Suppressor macrophage treated with lipopolysaccharide for 1 hour (primary cell): Measurements from ENCODE around the gene SEMA7A.

ENCODE experiments used
- DNase-seq, 3 donors: peaks; one replicate each; pipeline ENCODE4 v3.0.0-alpha.2; 2020 to 2022

The SEMA7A gene

DNA sequence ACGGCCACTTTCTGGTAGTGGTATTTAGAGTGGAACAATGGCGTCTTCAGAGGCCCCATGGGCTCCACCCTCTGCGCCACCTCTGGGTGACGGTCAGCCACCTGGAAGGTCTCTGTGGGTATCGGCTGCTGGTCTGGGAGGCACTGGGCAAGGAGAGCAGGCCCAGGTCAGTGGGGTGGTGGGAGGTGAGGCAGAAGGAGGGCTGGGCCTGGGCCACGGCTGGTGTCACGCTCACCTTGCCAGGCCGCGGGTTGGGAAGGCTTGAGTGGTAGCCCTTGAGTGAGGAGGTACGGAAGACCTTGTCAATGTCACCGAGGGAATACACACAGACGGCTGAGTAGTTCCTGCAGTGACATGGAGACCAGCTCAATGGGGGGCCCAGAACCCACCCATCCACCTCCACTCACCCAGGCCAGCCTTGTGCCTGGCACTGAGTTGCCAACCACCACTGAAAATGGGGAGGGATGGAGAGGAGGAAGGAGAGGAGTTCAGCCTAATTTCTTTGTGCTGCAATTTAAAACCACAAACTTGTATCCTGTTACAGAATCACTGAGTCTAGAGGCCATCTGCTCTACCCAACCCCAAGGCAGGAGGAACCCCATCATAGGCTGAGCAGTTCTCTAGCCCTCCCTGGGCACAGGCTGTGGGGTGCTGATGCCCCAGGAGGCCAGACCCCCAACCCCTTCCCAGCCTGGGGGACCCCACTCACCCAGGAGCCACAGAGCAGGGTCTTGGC is 19.0 kb downstream of the SEMA7A start:
- DNase-seq: no peak

DNA sequence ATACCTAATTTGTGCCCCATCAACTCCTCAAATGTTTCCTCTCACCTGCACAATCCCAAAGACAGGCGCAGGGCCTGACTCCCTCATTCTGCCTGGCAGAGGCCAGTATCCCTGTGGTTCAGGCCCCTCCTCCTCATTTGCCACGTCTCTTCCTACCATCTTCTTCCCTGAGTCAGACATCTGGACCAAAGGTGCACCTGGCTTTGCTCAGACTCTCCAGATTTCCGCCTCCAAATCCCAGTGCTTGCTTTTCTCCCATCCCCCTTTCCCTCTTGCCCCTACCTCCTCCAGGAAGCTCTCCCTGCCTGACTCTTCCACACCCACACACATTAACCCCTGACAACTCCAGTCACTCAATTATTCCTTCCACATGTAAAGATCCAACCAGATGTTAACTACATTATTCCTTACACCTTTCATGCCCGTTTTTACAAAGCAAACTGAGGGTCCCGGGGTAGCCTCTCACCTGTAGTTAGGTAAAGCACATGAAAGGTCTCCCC is 19.6 kb downstream of the SEMA7A start:
- DNase-seq: no peak

DNA sequence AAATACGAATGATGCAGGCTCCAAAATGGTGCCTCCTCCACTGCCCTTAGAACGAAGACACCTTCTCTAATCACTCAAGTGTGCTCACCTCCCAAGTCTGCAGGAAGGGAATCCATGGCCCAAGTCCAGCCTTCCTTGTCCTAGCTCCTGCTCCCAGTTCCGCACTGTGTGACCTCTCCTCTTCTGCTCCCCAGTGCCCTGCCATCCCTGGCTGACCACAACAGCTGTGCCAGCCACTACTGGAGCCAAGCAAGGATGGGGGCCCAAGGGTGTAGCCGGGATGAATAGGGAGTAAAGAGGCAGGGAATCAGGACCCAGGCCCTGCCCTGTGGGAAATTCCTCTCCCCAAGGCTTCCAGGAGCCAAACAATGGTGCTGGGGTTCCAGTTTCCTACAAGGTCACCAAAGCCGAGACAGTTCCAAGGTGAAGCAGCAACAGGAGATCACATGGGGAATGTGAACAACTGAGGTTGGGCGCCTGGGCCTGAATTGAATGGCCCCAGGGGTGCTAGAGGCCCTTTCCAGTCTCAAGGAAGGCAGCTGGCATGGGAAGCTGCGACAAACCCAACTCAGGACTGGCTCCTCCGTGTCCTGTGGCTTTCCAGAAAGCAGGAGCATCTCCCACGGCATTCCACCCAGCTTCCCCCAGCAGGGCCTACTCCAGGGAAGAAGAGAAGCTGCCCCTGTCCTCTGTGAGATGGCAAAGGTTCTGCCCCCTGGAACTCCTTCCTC is 20.2 kb downstream of the SEMA7A start:
- no peak for DNase-seq

DNA sequence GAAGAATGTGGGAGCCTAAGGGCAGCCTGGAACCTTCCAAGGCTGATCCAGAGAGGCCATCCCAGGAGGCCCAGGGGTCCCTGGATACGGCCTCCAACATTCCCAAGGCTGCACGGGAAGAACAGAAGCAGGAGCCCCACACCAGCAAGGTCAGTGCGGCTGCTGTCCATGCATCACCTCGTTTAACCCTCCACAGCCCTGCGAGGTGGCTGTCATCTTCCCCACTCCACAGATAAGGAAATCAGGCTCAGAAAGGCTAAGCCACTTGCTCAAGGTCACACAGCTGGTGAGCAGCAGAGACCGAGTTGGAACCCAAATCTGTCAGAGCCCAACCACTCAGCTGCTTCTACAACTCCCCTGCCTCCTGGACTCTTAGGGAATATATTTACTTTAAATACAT is 21.6 kb downstream of the SEMA7A start:
- DNase-seq: no peak

DNA sequence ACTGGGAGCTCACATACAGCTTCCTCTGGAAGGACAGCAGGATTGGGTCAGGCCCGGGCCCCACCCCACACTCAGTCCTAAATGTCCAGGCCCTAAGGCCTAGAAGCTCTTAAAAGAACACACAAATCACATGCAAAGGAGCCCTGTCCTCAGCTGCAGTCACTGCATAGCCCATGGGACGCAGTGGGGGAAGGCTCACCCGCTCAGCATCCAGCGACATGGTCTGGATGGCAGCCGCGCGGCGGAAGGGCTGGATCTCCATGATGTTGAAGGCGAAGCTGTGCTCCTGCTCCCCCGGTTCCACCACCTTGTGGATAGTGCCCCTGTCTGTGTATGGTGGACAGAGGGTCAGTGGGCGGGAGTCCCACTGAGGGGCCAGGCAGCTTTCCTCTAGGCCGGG is 22.1 kb downstream of the SEMA7A start:
- no peak for DNase-seq

DNA sequence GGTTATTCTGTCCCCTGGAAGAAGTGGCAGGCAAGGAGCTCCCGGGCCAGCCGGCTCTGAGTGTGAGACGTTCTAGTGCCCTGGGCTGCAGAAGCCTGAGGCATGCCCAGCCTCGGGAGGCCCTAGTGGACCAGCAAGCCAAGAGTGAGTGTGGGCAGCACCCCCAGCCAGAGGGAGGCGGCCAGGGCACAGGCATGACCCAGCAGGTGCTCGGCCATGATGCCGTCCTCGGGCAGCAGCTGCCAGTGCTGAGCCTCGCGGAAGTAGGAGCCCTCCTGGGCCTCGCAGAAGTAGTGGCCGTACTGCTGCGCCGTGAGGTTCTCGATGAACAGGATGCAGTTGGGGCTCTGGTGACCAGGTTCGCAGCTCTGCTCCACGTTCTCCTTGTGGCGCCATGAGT is 23.3 kb downstream of the SEMA7A start:
- no peak for DNase-seq

DNA sequence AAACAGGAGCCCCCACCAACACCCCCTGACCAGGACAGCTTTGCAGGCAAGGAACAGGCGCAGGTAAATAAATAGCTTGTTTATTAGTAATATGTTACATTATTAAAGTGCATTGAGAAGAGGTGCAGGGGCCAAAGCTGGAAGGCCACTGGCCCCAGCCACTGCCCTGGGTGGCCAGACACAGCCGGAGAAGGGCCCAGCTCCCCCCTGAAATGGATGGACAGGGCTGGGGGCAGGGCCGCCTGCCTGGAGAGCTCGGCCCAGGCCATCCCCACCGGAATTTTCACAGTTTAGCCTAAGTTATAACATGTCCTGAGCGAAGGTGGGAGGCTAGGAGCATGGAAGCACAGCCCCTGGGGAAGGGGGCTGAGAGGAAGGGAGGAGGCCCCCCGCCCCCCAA is 24.5 kb downstream of the SEMA7A start:
- DNase-seq: no peak

DNA sequence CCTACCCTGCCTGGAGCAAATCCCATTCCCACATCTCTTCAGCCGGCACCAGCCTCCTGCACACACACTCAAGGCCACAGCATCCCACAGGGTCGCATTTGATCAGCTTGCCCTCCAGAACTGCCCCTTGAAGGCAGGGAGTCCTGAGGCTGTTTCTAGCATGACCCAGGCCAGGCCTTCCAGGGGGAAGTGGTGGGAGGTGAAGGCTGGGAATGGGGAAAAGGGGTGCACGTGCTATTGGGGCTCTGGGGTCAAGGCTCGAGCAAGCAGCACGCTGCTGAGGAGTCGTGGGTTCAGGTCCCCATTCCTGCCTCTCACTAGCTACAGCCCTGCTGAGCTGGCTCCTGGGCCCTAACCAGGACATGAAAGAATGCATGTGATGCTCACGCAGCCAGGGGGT is 24.9 kb downstream of the SEMA7A start:
- no peak for DNase-seq

DNA sequence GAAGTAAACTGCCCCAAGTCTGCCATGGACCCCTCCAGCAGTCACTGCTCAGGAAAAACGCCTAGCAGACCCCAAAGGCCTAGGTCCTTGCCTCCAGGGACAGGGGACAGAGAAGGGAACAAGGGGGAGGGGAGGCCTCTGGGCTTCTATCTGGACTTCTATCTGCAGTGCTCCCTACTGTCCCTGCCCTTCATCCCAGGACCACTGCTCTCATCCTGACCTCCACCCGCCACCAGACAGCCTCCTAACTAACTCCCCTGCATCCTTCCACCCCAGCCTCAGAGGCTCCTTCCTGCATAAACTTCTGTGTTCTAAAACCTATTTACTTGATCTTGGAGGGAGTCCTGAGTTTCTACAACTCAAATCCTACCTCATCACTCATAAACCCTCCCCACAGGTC is 25.4 kb downstream of the SEMA7A start:
- DNase-seq: no peak

DNA sequence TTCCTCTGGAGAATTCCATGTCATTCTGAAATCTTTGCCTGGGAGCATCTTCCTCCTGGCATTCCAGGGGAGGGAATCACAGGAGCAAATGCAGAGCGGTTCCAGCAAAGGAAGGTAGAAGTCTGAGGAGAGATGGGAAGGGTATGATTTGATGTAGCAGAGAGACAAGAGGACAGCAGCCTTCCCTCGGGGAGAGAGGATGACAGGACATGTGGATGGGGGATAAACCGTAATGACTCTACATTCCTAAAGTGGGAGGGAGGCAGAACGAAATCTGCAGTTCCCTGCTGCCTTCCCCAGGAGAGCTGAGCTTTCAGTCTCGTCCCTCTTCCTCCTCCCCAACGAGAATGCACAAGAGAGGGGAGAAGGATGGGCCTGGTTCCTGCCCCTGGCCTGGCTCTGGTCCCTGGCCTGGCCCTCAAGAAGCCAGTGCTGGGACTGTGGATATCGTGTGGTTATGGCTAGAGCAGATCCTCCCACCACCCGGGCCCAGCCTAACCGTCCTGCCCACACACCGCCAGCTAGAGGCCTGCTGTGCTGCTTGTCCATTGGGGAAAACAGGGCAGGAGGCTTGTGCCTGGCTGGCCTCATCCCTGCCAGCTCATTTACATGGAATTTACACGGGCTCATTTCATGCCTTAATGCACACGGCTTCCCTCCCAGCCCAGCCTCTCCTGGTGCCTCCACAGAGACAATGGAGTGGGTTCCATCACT is 26.6 kb downstream of the SEMA7A start:
- peak in 1 of 3 donors; percentile 47 for DNase-seq

DNA sequence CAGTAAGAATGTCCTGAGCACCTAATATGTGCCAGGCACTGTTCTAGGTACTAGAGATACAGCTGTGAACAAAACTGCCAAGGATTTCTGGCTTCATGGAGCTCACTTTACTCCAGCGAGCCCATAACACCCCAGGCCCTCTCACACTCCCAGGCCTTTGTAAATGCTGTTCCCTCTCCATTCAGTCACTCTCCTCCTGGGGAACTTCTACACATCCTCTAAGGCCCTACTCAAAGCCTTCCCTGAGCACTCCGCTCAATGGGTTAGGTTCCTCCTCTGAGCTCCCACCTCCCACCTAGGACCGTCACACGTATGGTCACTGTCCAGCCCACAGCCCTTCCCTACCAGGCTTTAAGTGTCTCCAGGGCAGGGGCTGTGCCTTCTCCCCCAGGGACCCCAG is 27.2 kb downstream of the SEMA7A start:
- DNase-seq: no peak

DNA sequence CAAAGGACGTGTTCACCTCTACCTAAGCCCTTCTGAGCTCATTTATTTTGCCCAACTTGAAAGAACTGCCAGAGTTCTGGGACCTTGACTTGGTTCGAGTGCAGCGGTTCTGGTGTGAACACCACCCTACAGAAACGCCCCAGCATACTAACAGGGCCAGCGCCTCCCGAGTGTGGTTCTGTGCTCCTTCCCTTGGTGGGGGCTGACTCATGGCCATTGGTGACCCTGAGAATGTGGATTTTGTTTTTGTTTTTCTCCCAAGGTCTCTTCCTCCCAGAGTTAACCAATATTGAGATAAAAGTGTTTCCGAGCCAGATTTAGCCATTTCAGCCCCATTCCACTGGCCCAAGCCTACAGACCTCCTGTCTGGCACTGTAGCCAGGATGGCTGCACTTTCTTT is 27.9 kb downstream of the SEMA7A start:
- DNase-seq: no peak

DNA sequence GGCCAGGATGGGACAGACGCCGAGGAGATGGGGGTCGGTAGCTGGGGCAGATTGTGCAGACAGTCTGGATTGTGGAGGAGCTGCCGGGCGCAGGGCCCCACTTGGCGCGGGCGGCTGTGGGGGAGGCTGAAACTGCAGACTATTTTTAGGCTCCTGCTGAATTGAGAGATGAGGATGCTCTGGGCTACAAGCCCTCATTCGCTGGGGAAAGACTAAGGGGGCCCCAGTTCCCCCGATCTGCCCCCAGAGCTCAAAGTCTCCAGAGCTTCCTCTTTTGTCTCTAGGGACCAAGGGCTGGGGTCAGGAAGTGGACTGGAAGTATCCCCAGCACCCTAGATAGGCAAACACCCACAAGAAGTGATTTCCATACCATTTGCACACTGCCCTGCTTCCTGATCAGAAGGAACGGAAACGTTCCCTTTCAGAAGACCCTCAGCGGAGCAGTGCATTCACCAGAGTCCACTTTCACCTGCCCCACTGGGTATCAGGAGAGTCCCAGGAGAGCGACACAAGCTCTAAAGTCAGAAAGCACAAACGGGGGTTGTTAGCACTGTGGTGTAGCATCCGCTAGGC is 29.7 kb downstream of the SEMA7A start:
- peak in 2 of 3 donors; percentile 37 to 43 for DNase-seq

DNA sequence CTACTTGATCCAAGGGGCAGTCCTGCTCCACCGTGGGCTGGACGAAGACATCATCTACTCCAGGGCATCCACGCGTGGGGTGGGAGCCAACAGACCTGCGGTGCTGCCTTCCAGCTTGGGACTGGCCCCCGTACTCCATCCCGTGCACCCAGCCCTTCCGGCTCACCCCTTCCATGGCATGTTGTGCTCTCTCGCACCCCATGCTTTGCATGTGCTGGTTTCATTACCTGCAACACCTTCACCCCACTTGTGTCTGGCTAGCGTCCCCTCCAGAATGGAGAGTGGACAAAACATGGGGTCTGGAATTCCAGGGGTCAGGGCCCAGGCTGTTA is 30.2 kb downstream of the SEMA7A start:
- no peak for DNase-seq

DNA sequence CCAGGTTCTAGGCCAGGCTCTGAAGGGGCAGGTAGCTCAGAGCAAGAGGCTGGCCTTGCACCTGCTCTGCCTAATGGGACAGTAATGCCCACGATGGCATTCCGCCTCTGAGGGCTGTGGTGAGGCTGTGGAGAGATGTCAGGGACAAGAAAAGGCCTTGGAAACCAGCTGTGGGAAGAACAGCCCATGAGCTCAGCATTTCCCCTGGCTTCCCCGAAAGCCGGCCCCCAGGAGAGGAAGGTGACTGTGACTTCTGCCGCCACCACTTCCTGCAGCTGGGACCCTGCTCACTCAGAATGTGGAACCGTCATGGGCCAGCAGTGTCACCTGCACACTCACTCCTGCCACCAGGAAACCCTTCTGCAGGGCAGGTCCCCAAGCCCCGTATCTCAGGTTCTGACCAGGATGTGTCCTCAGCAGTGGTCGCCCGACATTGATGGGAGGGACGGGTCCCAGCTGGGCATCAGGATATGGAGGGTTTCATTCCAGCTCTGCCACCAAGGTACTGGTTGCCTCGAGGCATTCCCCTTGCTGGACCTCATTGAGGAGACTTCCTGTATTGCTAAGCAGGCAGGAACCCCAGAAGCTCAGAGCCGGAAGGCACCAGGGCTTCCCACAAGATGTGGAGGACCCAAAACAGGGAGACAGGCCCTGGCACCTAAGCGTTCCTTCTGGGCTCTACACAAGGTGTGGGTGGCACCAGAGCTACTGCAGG is 30.7 kb downstream of the SEMA7A start:
- DNase-seq: peak; percentile 55 to 68 (median 57)

DNA sequence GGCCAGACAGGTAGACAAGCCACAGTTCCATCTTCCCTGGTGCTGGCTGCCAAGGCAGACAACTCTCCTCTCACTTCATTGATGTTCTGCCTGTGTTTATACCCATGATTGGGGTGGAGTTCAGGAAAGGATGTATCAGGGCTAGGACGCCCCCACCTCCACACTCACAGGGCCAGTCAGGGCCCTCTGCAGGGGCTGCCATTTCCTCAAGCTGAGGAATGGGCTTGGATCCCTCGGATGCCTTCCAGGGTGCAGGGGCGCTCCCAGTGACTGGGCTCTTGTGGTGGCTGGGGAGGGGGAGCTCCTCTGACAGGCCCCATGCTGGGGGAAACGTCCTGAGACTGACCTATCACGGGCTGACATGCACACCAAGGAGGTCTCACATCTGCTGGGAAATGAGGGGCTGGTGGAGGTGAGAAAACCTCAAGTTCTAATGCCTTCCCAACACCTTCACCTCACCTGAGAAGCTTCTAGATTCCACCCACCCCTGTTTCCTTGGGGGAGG is 31.4 kb downstream of the SEMA7A start:
- no peak for DNase-seq

DNA sequence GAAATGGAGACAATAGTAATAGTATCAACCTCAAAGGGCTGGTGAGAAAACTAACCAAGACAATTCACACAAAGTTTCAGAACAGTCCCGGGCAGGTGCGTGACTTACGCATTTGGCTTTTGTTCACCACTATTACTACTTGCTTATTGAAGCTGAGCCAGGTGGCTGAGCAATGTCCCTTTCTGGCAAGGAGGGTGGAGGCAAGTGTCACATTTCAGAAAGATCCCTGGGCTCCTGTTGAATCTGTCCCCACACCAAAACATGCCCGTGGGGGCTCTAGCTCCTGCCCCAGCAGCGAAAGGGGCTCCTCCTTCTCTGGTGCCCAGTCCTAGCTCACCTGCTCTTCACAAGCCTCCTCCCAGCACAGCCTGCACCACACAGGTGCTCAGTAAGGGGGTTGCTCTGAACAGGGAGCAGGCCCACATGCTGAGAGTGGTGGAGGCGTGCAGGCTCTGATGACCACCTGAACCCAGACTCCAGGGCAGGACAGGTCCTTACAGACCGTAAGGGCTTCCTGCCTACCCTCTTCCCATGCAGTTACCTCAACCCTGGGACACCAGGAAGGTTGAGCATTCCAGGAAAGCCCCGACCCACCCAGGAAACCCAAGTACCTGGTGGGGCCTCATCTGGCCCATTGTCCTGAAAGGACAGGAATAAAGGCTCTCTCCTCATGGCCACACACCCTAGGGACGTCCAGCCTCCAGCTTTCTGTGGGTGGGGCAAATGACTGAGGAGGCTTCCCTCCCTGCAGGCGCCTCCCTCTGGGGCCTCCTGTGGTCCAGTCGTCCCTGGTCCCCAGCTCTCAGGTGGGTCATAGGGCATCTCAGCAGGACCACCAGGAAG is 32.6 kb downstream of the SEMA7A start:
- DNase-seq: no peak

DNA sequence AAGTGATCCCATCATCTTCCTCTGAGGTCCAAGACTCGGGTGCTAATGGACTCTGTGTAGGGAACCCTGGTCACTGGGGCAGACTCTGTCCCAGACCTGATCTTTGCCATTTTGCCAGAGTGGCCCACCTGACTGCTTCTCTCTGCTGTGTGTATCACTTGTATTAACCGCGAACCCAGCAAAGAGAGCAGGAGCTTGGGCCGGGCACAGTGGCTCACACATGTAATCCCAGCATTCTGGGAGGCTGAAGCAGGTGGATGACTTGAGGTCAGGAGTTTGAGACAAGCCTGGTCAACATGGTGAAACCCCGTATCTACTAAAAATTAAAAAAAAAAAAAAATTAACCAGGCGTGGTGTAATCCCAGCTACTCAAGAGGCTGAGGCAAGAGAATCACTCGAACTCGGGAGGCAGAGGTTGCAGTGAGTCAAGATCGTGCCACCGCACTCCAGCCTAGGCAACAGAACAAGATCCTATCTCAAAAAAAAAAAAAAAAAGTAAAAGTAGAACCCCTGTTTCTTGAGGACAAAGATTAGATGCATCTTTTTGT is 33.4 kb downstream of the SEMA7A start:
- no peak for DNase-seq

DNA sequence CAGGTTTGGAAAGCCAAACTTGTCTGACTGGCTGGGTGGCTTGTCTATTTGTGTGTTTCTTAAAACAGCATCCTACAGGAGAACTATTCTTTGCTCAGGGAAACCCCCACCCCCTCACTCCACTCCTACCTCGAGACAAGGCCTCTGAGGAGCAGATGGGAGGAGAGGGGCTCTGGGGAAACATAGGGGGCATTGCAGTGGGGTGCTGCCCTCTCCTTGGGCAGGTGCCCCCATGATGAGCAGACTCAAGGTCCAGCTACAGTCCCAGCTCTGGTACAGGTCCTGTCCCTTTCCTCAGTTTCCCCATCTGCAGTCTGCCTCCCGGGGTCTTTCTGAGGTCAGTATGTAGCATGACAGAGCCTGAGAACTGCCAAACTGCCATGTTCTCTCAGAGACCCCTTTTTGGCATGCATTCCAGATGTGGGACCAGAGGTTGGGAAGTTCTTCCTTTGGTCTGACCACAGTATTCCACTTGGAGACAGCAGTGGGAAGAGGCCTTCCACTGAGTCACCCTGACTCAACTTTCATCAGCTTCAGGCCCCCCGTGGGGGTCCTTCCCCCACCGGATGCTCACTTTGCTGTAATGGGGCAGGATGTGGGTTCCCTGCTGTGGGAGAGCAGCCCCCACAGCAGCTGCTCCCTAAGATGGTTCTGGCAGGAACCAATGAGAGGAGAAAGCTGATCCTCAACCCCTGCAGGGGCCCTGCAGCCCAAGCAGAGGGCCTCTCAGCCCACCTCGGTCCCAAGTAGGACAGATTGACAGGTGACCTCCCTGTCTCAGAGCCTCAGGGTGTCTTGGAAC is 34.0 kb downstream of the SEMA7A start:
- DNase-seq: peak; percentile 35 to 52 (median 43)

DNA sequence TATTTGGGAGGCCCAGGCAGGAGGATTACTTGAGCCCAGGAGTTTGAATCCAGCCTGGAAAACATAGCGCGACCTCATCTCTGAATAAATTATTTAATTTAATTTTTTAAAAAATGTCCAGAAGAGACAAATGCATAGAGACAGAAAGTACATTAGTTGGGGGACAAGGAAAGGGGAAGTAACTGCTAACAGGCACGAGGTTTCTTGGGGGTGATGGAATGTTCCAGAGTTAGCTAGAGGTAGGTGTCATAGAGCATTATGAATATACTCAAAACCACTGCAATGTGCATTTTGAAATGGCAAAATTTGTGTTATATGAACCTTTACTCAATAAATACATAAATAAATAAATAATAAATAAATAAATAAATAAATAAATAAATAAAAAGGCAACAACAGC is 34.7 kb downstream of the SEMA7A start:
- peak; percentile 38 to 62 (median 56) for DNase-seq
